Activated naive CD8-positive, alpha-beta T cell treated with anti-CD3 and anti-CD28 coated beads for 36 hours (primary cell): ENCODE results near the gene VGLL4. TPM values are rescaled to one million over a fixed set of nuclear protein-coding genes. Genes with fewer than 3 reads are reported as not detected.
"Not testable (repeated sequence)": the region's sequence is repeated elsewhere in the genome, so short reads cannot be mapped to it uniquely, and the experiment has no call there.

Experiments
- DNase-seq: peaks from one replicate; pipeline ENCODE4 v3.0.0; 2021
- H3K27ac Mint-ChIP-seq: one replicate; pipeline ENCODE4 v1.8.0; 2022; ENCODE audit warnings: mild to moderate bottlenecking, moderate library complexity, mixed read lengths
- H3K27me3 Mint-ChIP-seq: one replicate; pipeline ENCODE4 v1.8.0; 2022; ENCODE audit warnings: mild to moderate bottlenecking, mixed read lengths
- H3K36me3 Mint-ChIP-seq: one replicate; pipeline ENCODE4 v1.8.0; 2021; ENCODE audit warnings: mild to moderate bottlenecking, mixed read lengths
- H3K4me1 Mint-ChIP-seq: one replicate; pipeline ENCODE4 v1.8.0; 2021; ENCODE audit warnings: mixed read lengths
- H3K4me3 Mint-ChIP-seq: one replicate; pipeline ENCODE4 v1.8.0; 2022; ENCODE audit warnings: mild to moderate bottlenecking, moderate library complexity, mixed read lengths
- H3K9me3 Mint-ChIP-seq: one replicate; pipeline ENCODE4 v1.8.0; 2022; ENCODE audit warnings: mixed read lengths
- total RNA-seq, 2 experiments: library from RNA; stranded (reverse); gene quantifications; one replicate each; pipeline ENCODE4 v1.2.3, GENCODE V29; 2021

Gene VGLL4
- total RNA-seq, 2 experiments from 2014 or later = 44.0 to 44.8 TPM

- H3K27me3 Mint-ChIP-seq, DNase-seq, H3K27ac Mint-ChIP-seq, H3K4me3 Mint-ChIP-seq: not testable (repeated sequence)
- H3K4me1 Mint-ChIP-seq = peaks cover 27% of the 10 kb centered on the region
- peaks cover 43% of the 10 kb centered on the region for H3K36me3 Mint-ChIP-seq
- H3K9me3 Mint-ChIP-seq = peaks cover 14% of the 10 kb centered on the region
Measured at GRCh38 chr3:11595024-11595423, 48.7 kb downstream of the VGLL4 start.

GRCh38 chr3:11593318-11594034 is 50.2 kb downstream of the VGLL4 start:
- no peak for DNase-seq
- Mint-ChIP-seq H3K4me1 (peaks cover 30% of the 10 kb centered on the region), H3K27me3 (no peaks in the 10 kb centered on the region), H3K36me3 (peaks cover 41% of the 10 kb centered on the region), H3K9me3 (peaks cover 14% of the 10 kb centered on the region), H3K4me3 (no peak overlapping the region), H3K27ac (no peak overlapping the region)

GRCh38 chr3:11592445-11593298 is 51.0 kb downstream of the VGLL4 start:
- peaks cover 41% of the 10 kb centered on the region for H3K36me3 Mint-ChIP-seq
- peaks cover 35% of the 10 kb centered on the region for H3K4me1 Mint-ChIP-seq
- H3K27ac Mint-ChIP-seq = no peak overlapping the region
- H3K27me3 Mint-ChIP-seq = no peaks in the 10 kb centered on the region
- H3K4me3 Mint-ChIP-seq = no peak overlapping the region
- peaks cover 7% of the 10 kb centered on the region for H3K9me3 Mint-ChIP-seq
- DNase-seq = no peak

- H3K36me3 Mint-ChIP-seq = peaks cover 37% of the 10 kb centered on the region
- H3K9me3 Mint-ChIP-seq = peaks cover 2% of the 10 kb centered on the region
- H3K4me1 Mint-ChIP-seq = peaks cover 37% of the 10 kb centered on the region
- H3K4me3 Mint-ChIP-seq = no peak overlapping the region
- no peaks in the 10 kb centered on the region for H3K27me3 Mint-ChIP-seq
- no peak for DNase-seq
- no peak overlapping the region for H3K27ac Mint-ChIP-seq
Measured at GRCh38 chr3:11591391-11592282, 52.1 kb downstream of the VGLL4 start.

- Mint-ChIP-seq H3K27ac (no peak overlapping the region), H3K27me3 (no peaks in the 10 kb centered on the region), H3K4me3 (no peak overlapping the region), H3K9me3 (peaks cover 2% of the 10 kb centered on the region), H3K36me3 (peaks cover 36% of the 10 kb centered on the region), H3K4me1 (peaks cover 39% of the 10 kb centered on the region)
- no peak for DNase-seq
Measured at GRCh38 chr3:11591002-11591355, 52.7 kb downstream of the VGLL4 start.

- Mint-ChIP-seq H3K36me3 (peaks cover 33% of the 10 kb centered on the region), H3K27ac (no peak overlapping the region), H3K4me1 (peaks cover 44% of the 10 kb centered on the region), H3K9me3 (no peaks in the 10 kb centered on the region), H3K27me3 (no peaks in the 10 kb centered on the region), H3K4me3 (no peak overlapping the region)
- no peak for DNase-seq
Measured at GRCh38 chr3:11589706-11590105, 54.0 kb downstream of the VGLL4 start.

- Mint-ChIP-seq H3K4me1 (peaks cover 45% of the 10 kb centered on the region), H3K4me3 (no peak overlapping the region), H3K9me3 (no peaks in the 10 kb centered on the region), H3K27ac (no peak overlapping the region), H3K27me3 (no peaks in the 10 kb centered on the region), H3K36me3 (peaks cover 29% of the 10 kb centered on the region)
- no peak for DNase-seq
Measured at GRCh38 chr3:11588755-11589154, 55.0 kb downstream of the VGLL4 start.

GRCh38 chr3:11588338-11588737 is 55.4 kb downstream of the VGLL4 start:
- no peak for DNase-seq
- no peaks in the 10 kb centered on the region for H3K9me3 Mint-ChIP-seq
- peaks cover 28% of the 10 kb centered on the region for H3K36me3 Mint-ChIP-seq
- no peaks in the 10 kb centered on the region for H3K27me3 Mint-ChIP-seq
- peak overlapping the region; percentile 57 for H3K27ac Mint-ChIP-seq
- no peak overlapping the region for H3K4me3 Mint-ChIP-seq
- peaks cover 47% of the 10 kb centered on the region for H3K4me1 Mint-ChIP-seq

GRCh38 chr3:11587766-11588165 is 55.9 kb downstream of the VGLL4 start:
- Mint-ChIP-seq H3K4me3 (no peak overlapping the region), H3K36me3 (peaks cover 26% of the 10 kb centered on the region), H3K9me3 (no peaks in the 10 kb centered on the region), H3K4me1 (peaks cover 49% of the 10 kb centered on the region), H3K27me3 (no peaks in the 10 kb centered on the region), H3K27ac (no peak overlapping the region)
- no peak for DNase-seq

- no peaks in the 10 kb centered on the region for H3K9me3 Mint-ChIP-seq
- H3K27me3 Mint-ChIP-seq = no peaks in the 10 kb centered on the region
- peak overlapping the region; percentile 8 for H3K27ac Mint-ChIP-seq
- H3K36me3 Mint-ChIP-seq = peaks cover 33% of the 10 kb centered on the region
- peaks cover 66% of the 10 kb centered on the region for H3K4me1 Mint-ChIP-seq
- no peak for DNase-seq
- no peak overlapping the region for H3K4me3 Mint-ChIP-seq
Measured at GRCh38 chr3:11584570-11584969, 59.1 kb downstream of the VGLL4 start.

GRCh38 chr3:11583638-11584046 is 60.1 kb downstream of the VGLL4 start:
- Mint-ChIP-seq H3K27ac (no peak overlapping the region), H3K4me1 (peaks cover 61% of the 10 kb centered on the region), H3K9me3 (no peaks in the 10 kb centered on the region), H3K36me3 (peaks cover 29% of the 10 kb centered on the region), H3K4me3 (no peak overlapping the region), H3K27me3 (no peaks in the 10 kb centered on the region)
- no peak for DNase-seq

- H3K9me3 Mint-ChIP-seq = no peaks in the 10 kb centered on the region
- peaks cover 25% of the 10 kb centered on the region for H3K36me3 Mint-ChIP-seq
- DNase-seq = no peak
- H3K4me3 Mint-ChIP-seq = no peak overlapping the region
- H3K27ac Mint-ChIP-seq = no peak overlapping the region
- no peaks in the 10 kb centered on the region for H3K27me3 Mint-ChIP-seq
- H3K4me1 Mint-ChIP-seq = peaks cover 57% of the 10 kb centered on the region
Measured at GRCh38 chr3:11583235-11583634, 60.5 kb downstream of the VGLL4 start.

- Mint-ChIP-seq H3K27me3 (no peaks in the 10 kb centered on the region), H3K4me3 (peak overlapping the region; percentile 57), H3K9me3 (no peaks in the 10 kb centered on the region), H3K4me1 (peaks cover 50% of the 10 kb centered on the region), H3K36me3 (peaks cover 19% of the 10 kb centered on the region), H3K27ac (no peak overlapping the region)
- no peak for DNase-seq
Measured at GRCh38 chr3:11582191-11582968, 61.3 kb downstream of the VGLL4 start.
